ENCODE data around the gene ARL6IP4. TPM values are rescaled to one million over a fixed set of nuclear protein-coding genes. Genes with fewer than 3 reads are reported as not detected.

Gene ARL6IP4
- total RNA-seq, 2 donors from 2014 or later, result 157 to 284 TPM

DNA sequence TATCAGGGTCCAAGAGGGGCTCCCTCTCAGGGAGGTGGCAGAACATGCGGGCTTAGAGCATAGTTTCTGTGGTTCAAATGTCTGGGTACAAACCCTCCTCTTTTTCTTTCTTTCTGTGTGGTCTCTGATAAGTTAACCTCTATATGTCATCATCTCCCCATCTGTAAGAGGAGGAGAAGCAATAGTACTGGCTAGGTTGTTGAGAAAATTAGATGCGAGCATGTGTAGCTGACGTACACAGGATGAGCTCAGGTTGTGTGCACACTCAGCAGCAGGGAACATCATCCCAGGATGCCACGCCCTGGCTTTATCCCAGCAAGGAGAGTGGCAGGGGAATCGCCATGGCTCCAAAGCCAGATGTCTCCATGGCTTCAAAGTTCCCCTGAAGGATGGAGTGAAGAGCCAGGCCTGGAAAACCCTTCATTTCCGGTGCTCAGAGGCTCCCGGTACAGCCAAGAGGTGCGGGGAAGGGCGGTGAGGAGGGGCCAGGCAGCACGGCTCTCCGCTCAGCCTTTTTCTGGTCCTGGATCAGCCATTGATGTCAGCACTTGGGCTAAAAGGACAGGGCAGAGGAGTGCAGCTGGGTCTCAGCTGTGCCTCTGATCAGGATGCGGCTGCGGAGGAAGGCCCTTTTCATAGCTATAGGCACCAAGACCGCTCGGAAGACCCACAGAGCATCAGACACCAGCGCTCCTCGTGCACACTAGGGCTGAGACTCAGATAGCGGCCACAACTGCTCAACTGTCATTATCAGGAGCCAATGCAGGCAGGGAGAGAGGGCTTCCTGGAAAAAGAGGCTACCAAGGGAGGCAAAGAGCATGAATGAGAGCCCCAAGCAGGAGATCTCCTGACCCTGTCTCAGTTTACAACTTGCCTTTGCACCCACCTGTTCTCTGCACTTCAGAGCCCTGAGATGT is 41.5 kb downstream of the ARL6IP4 start:
- no peaks in the 10 kb centered on the region for H3K36me3 ChIP-seq

DNA sequence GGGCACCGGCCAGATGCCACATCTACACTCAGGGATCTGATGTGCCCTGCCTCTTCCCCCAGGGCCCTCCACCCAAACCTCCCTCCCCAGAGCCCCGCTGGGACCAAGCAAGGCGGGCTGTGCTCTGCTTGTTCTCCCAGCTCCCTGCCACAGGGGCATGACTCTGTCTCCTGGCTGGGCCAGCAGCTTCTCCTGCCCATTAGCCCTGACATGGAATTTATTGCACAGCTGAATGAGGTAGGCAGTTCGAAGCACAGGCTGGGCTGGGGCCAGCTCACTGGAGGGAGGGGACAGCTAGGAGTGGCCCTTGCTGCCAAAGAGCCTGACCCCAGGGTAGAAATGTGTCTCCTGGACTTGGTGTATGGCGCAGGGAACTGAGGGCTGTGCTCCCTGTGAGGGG is 42.4 kb downstream of the ARL6IP4 start:
- TF ChIP-seq, protein P1, sequence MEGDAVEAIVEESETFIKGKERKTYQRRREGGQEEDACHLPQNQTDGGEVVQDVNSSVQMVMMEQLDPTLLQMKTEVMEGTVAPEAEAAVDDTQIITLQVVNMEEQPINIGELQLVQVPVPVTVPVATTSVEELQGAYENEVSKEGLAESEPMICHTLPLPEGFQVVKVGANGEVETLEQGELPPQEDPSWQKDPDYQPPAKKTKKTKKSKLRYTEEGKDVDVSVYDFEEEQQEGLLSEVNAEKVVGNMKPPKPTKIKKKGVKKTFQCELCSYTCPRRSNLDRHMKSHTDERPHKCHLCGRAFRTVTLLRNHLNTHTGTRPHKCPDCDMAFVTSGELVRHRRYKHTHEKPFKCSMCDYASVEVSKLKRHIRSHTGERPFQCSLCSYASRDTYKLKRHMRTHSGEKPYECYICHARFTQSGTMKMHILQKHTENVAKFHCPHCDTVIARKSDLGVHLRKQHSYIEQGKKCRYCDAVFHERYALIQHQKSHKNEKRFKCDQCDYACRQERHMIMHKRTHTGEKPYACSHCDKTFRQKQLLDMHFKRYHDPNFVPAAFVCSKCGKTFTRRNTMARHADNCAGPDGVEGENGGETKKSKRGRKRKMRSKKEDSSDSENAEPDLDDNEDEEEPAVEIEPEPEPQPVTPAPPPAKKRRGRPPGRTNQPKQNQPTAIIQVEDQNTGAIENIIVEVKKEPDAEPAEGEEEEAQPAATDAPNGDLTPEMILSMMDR (IDR thresholded peaks at IDR 0.05), result no peak
- Histone ChIP-seq H3K9me3 (no peaks in the 10 kb centered on the region), H3K4me3 (no peak overlapping the region), H3K27me3 (no peaks in the 10 kb centered on the region), H3K27ac (no peak overlapping the region), H3K36me3 (no peaks in the 10 kb centered on the region), H3K4me1 (no peaks in the 10 kb centered on the region)
- DNase-seq (ENCODE audit: low spot score), result no peak

More for the DNA sequence above, 41.5 kb downstream of the ARL6IP4 start:
- no peak overlapping the region for H3K27ac ChIP-seq
- TF ChIP-seq, protein P1 (IDR thresholded peaks at IDR 0.05), result no peak
- H3K4me1 ChIP-seq, result no peaks in the 10 kb centered on the region
- no peaks in the 10 kb centered on the region for H3K9me3 ChIP-seq
- H3K4me3 ChIP-seq, result no peak overlapping the region
- no peaks in the 10 kb centered on the region for H3K27me3 ChIP-seq
- DNase-seq (ENCODE audit: low spot score), result no peak

- no peaks in the 10 kb centered on the region for H3K4me1 ChIP-seq
- DNase-seq (ENCODE audit: low spot score), result no peak
- H3K36me3 ChIP-seq, result no peaks in the 10 kb centered on the region
- no peak overlapping the region for H3K27ac ChIP-seq
- H3K27me3 ChIP-seq, result no peaks in the 10 kb centered on the region
- TF ChIP-seq, protein P1 (IDR thresholded peaks at IDR 0.05), result no peak
- H3K9me3 ChIP-seq, result no peaks in the 10 kb centered on the region
- no peak overlapping the region for H3K4me3 ChIP-seq
Observed at GRCh38 chr12:123024819-123025391, 44.4 kb downstream of the ARL6IP4 start.

DNA sequence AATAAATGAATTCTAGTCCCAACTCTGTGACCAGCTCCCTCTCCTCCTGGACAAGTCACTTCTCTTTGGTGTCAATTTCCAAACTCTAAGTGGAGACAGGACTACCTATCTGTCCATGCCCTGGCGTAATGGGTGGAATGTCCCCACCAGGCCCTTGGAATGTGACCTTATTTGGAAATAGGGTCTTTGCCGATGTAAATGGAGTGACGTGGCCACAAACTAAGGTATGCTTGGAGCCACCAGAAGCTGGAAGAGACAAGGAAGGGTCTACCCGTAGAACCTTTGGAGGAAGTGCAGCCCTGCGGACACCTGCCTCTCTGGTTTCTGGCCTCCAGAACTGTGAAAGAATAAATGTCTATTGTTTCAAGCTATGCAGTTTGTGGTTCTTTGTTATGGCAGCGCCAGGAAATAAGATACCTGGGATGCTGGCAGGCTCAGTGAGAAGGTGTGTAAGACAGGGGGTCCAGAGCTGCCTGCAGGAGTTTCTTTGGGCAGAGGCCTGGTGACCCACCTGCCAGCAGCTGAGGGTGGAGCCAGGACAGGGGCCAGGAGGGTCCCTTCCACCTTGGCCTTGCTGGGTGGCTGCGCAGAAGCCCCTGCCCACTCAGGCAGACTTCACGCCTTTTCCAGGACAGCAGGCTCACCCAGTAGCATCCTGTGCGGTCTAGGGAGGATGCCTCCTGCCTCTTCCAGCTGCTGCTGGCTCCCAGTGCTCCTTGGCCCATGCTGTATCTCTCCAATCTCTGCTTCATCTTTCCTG is 45.8 kb downstream of the ARL6IP4 start:
- no peak for DNase-seq (ENCODE audit: low spot score)
- no peaks in the 10 kb centered on the region for H3K9me3 ChIP-seq
- TF ChIP-seq, protein P1 (IDR thresholded peaks at IDR 0.05), result no peak
- no peaks in the 10 kb centered on the region for H3K36me3 ChIP-seq
- no peaks in the 10 kb centered on the region for H3K27me3 ChIP-seq
- no peak overlapping the region for H3K27ac ChIP-seq
- H3K4me1 ChIP-seq, result no peaks in the 10 kb centered on the region
- H3K4me3 ChIP-seq, result no peak overlapping the region

DNA sequence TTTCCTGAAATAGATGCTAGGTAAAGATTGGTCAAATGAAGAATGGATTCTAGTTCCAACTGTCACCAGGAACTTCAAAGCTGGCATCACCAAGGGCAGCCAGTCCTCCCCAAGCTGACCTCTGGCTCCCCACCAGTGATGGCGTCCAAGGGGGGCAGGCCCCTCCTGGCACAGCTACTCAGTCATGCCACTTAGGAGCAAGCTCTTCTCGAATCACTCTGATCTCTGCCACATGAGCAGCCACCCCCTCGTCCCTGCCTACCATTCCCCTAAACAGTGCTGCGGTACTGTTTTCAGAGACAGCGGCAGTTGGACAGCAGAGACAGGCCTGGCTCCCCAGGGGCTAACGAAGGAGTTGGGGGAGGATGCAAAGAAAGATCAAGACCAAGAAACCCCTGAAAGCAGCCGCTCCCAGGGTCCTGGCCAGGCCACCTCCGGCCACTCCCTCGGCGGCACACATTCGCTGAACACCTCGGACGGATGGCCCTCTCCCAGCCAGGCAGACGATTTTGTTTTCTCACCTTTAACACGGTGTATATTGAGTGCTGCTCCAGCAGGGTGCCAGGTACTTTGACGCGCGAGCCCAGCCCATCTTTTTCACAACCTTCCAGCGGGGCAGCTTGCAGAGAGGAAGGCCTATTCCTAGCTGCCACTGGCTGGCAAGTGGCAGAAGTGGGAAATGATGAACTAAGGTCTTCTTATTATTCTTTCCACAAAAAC is 47.4 kb downstream of the ARL6IP4 start:
- H3K4me1 ChIP-seq, result no peaks in the 10 kb centered on the region
- no peaks in the 10 kb centered on the region for H3K27me3 ChIP-seq
- no peak overlapping the region for H3K27ac ChIP-seq
- no peaks in the 10 kb centered on the region for H3K36me3 ChIP-seq
- H3K4me3 ChIP-seq, result no peak overlapping the region
- no peak for DNase-seq (ENCODE audit: low spot score)
- TF ChIP-seq, protein P1 (IDR thresholded peaks at IDR 0.05), result no peak
- H3K9me3 ChIP-seq, result no peaks in the 10 kb centered on the region
